GM12878 (cell line): Measurements from ENCODE around the gene COPS6. TPM values are rescaled to one million over a fixed set of nuclear protein-coding genes. Genes with fewer than 3 reads are reported as not detected.

Experiments used
- ATAC-seq: fragments of 200-7000 bp; cut with Tn5 transposase; 3 replicates; pipeline ENCODE4 v1.9.1; 2020; ENCODE audit warnings: mild to moderate bottlenecking, moderate library complexity
- BruUV-seq: library from RNA; stranded (reverse); fragments of 400-500 nt; replicated peaks from 2 replicates; lab custom pipeline; 2021; lab: Mats Ljungman, UMichigan
- CTCF ChIA-PET: fragments of 300-600 bp; sonication (Branson Sonifier 250); formaldehyde crosslinking; extraction: SDS; loops from one replicate; lab custom pipeline; 2021; ENCODE audit warnings: inconsistent platforms; lab: Yijun Ruan, JAX
- POLR2A ChIA-PET: fragments of 350-600 bp; formaldehyde crosslinking; extraction: SDS; loops from one replicate; lab custom pipeline; 2021; ENCODE audit warnings: inconsistent platforms; lab: Charles Lee
- RAD21 ChIA-PET: fragments of 300-600 bp; sonication (Branson Sonifier 250); formaldehyde crosslinking; loops from one replicate; lab custom pipeline; 2023; ENCODE audit warnings: antibody characterized with exemption; ENCODE audit not compliant: unreplicated experiment; lab: Charles Lee
- SMC1A ChIA-PET: fragments of 300-600 bp; sonication (Branson Sonifier 250); formaldehyde crosslinking; loops from one replicate; lab custom pipeline; 2023; ENCODE audit not compliant: unreplicated experiment, uncharacterized antibody; lab: Charles Lee
- DNase-seq: peaks from one replicate; pipeline ENCODE4 v3.0.0-alpha.2; 2011; ENCODE audit warnings: low read depth, low spot score
- FAIRE-seq: peaks from 3 replicates; lab custom pipeline; 2011; peaks lifted over from hg19 to GRCh38; lab: Jason Lieb, UNC
- H2AFZ ChIP-seq: 2 replicates; pipeline ENCODE4 v1.6.0; 2011; ENCODE audit warnings: low read depth, low read length, control low read depth; ENCODE audit not compliant: control insufficient read depth
- H3K27ac ChIP-seq: 2 replicates; pipeline ENCODE4 v1.5.1; 2011; ENCODE audit warnings: control low read depth; ENCODE audit not compliant: control insufficient read depth, insufficient read depth
- H3K27me3 ChIP-seq, 2 experiments: replicated peaks in 1 of 2; 2 replicates each; pipeline versions ENCODE4 v1.6.0 to v1.6.1; 2011; ENCODE audit warnings: low read length in 1 of 2; ENCODE audit not compliant: control insufficient read depth in 2 of 2, insufficient read depth in 2 of 2
- H3K36me3 ChIP-seq, 2 experiments: 2 replicates each; pipeline ENCODE4 v1.5.1; 2011; ENCODE audit warnings: low read length in 1 of 2; ENCODE audit not compliant: control insufficient read depth in 2 of 2, insufficient read depth in 2 of 2
- H3K4me1 ChIP-seq: 2 replicates; pipeline ENCODE4 v1.6.1; 2011; ENCODE audit warnings: mild to moderate bottlenecking, low read length, moderate library complexity, mixed read lengths; ENCODE audit not compliant: control insufficient read depth, insufficient read depth
- H3K4me2 ChIP-seq: 2 replicates; pipeline ENCODE4 v1.6.0; 2011; ENCODE audit warnings: control low read depth; ENCODE audit not compliant: control insufficient read depth, insufficient read depth
- H3K4me3 ChIP-seq: fragments of 200-600 bp; sonication (generic); 2 replicates; pipeline ENCODE4 v1.5.1; 2016
- H3K79me2 ChIP-seq: 2 replicates; pipeline ENCODE4 v1.6.0; 2011; ENCODE audit warnings: low read length; ENCODE audit not compliant: control insufficient read depth, insufficient read depth
- H3K9ac ChIP-seq: 2 replicates; pipeline ENCODE4 v1.8.0; 2011; ENCODE audit warnings: low read length, control low read depth, mixed read lengths; ENCODE audit not compliant: control insufficient read depth, insufficient read depth
- H3K9me3 ChIP-seq: replicated peaks from 3 replicates; pipeline ENCODE4 v1.5.1; 2011; ENCODE audit warnings: mild to moderate bottlenecking, low read length; ENCODE audit not compliant: control insufficient read depth, insufficient read depth
- H4K20me1 ChIP-seq: 2 replicates; pipeline ENCODE4 v1.6.0; 2011; ENCODE audit not compliant: control insufficient read depth, insufficient read depth
- MTA2 ChIP-seq: fragments of 450-650 bp; IDR thresholded peaks from 2 replicates; pipeline ENCODE4 v1.6.1; 2016; ENCODE audit warnings: low read depth, mild to moderate bottlenecking, moderate library complexity
- MXI1 ChIP-seq: fragments of 150-350 bp; IDR thresholded peaks from 2 replicates; pipeline ENCODE4 v1.6.1; 2011; ENCODE audit warnings: low read depth, mild to moderate bottlenecking, inconsistent platforms, low read length, improper control_type of control experiment
- PML ChIP-seq: IDR thresholded peaks from 2 replicates; pipeline ENCODE4 v1.6.1; 2012; ENCODE audit warnings: low read length, inconsistent platforms
- RAD51 ChIP-seq: fragments of 450-650 bp; IDR thresholded peaks from 2 replicates; pipeline ENCODE4 v1.6.1; 2016; ENCODE audit warnings: moderate library complexity, mild to moderate bottlenecking, inconsistent platforms
- TCF3 ChIP-seq: IDR thresholded peaks from 2 replicates; pipeline ENCODE4 v1.6.1; 2012; ENCODE audit warnings: low read depth, mild to moderate bottlenecking, low read length, borderline replicate concordance; ENCODE audit not compliant: insufficient read depth
- WGBS: methylation state at CpG from one replicate; pipeline ENCODE4 v1.1.6; 2016; ENCODE audit warnings: low lambda C conversion rate; ENCODE audit not compliant: insufficient replicate concordance, insufficient coverage; ENCODE audit errors: missing lambda C conversion rate; 5-methylcytosine and 5-hydroxymethylcytosine counted together
- in situ Hi-C: fragments of 300-500 bp; cut with MboI; formaldehyde crosslinking; loops from 9 replicates; pipeline ENCODE4 v1.14.3; 2018; ENCODE audit warnings: mixed read lengths
- intact Hi-C: fragments of 100-400 bp; cut with micrococcal nuclease; formaldehyde crosslinking; loops from one replicate; pipeline ENCODE4 v1.14.2; 2022; ENCODE audit not compliant: unreplicated experiment
- polyA plus RNA-seq, 11 experiments: library from polyadenylated mRNA; depleted of rRNA in 4 of 11; unstranded in 6 of 11; stranded (reverse) in 5 of 11; fragments of >200 nt; fragmentation: Nextera tagmentation in 4 of 11; fragmentation: Illumina TruSeq in 1 of 11; extraction: Ambion mirVana in 4 of 11; extraction: Trizol in 1 of 11; gene quantifications; 1 replicate in 1 of 11; 2 replicates in 10 of 11; pipeline versions ENCODE4 v1.2.1 to v1.2.3, GENCODE V29; 2011 to 2016; ENCODE audit warnings: inconsistent platforms in 2 of 11, missing spikeins in 2 of 11, low read depth in 1 of 11
- total RNA-seq, 4 experiments: library from RNA; depleted of rRNA in 3 of 4; stranded (reverse); fragments of >200 nt in 3 of 4; fragmentation: Illumina TruSeq in 1 of 4; extraction: Trizol in 1 of 4; gene quantifications; 2 replicates each; pipeline versions ENCODE4 v1.2.1 to v1.2.3, GENCODE V29; 2013 to 2021
- TF ChIP-seq, protein P1 (sequence below): fragments of 450-650 bp; formaldehyde crosslinking; IDR thresholded peaks from 2 replicates; pipeline ENCODE4 v1.4.0; 2022; ENCODE audit warnings: mild to moderate bottlenecking, moderate library complexity

The COPS6 gene
- total and polyA plus RNA-seq, 10 of the 15 experiments (the other 5 are each of a cell fraction or from before 2014, with no cell fraction given) = 28.5 to 182 (median 81.5) TPM

DNA sequence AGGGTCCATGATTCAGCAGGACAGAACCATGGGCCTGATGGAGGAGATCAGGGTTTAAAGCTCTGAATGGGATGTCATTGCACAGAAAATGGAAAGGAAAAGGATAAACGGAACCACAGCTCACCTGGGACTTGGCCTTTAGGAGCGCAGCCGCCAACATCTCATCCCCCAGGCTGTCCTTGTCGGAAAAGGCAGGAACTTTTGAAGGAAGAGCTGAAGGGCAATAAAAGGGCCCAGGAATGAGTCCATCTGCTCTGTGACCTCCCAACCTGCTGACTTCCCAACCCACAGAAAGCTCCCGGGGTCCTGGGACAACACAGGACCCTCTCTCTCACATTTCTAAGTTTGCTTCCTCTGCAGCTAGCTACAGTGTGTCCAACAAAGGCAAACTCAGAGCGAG is 13.4 kb upstream of the COPS6 start:
- Histone ChIP-seq H4K20me1 (no peaks in the 10 kb centered on the region), H3K4me1 (no peaks in the 10 kb centered on the region), H3K36me3 (peaks cover 28 to 56% of the 10 kb centered on the region in 2 experiments), H3K4me2 (no peak overlapping the region), H3K9me3 (peaks cover 29% of the 10 kb centered on the region; the same call in 2 of the 3 replicates), H3K4me3 (no peak overlapping the region), H3K9ac (no peak overlapping the region)
- ChIA-PET RAD21 (no interaction called here), POLR2A (interaction anchor here (1.0 kb wide), 1 partner anchor 12 kb away, joined by 3 read pairs; no protein-coding TSS in a partner anchor), CTCF (interaction anchor here (0.6 to 1.3 kb wide), 4 partner anchors 12 to 206 kb away, joined by 3 to 5 read pairs (median 4); no protein-coding TSS in a partner anchor)
- intact Hi-C loops = no loop called here
- FAIRE-seq (no peak), ATAC-seq (no peak)
- 98% methylated on average over 6 of the region's 6 CpGs for WGBS
- TF ChIP-seq MXI1 (no peak), RAD51 (no peak), MTA2 (no peak), PML (no peak), TCF3 (no peak)
- TF ChIP-seq, protein P1, sequence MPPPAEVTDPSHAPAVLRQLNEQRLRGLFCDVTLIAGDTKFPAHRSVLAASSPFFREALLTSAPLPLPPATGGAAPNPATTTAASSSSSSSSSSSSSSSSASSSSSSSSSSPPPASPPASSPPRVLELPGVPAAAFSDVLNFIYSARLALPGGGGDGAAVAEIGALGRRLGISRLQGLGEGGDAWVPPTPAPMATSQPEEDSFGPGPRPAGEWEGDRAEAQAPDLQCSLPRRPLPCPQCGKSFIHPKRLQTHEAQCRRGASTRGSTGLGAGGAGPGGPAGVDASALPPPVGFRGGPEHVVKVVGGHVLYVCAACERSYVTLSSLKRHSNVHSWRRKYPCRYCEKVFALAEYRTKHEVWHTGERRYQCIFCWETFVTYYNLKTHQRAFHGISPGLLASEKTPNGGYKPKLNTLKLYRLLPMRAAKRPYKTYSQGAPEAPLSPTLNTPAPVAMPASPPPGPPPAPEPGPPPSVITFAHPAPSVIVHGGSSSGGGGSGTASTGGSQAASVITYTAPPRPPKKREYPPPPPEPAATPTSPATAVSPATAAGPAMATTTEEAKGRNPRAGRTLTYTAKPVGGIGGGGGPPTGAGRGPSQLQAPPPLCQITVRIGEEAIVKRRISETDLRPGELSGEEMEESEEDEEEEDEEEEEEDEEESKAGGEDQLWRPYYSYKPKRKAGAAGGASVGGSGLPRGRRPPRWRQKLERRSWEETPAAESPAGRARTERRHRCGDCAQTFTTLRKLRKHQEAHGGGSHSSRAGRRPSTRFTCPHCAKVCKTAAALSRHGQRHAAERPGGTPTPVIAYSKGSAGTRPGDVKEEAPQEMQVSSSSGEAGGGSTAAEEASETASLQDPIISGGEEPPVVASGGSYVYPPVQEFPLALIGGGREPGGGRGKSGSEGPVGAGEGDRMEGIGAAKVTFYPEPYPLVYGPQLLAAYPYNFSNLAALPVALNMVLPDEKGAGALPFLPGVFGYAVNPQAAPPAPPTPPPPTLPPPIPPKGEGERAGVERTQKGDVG = no peak
- TF ChIP-seq, all 136 proteins: peak for 0
- BruUV-seq = no TSS peak
- DNase-seq = no peak
- no peak overlapping the region for H2AFZ ChIP-seq
- in situ Hi-C loops = no loop called here
- no peak overlapping the region for H3K27ac ChIP-seq
- SMC1A ChIA-PET = interaction anchor here (1.2 kb wide), 1 partner anchor 17 kb away, joined by 3 read pairs; no protein-coding TSS in a partner anchor
- peaks cover 26% of the 10 kb centered on the region for H3K79me2 ChIP-seq
- no peaks in the 10 kb centered on the region for H3K27me3 ChIP-seq
